Measurements from ENCODE around the gene HMCN2.

Gene HMCN2

GRCh38 chr9:130347931-130348330, 82.4 kb downstream of the HMCN2 start:
- no peak for DNase-seq

- DNase-seq: no peak
Measured at GRCh38 chr9:130348341-130348740, 82.8 kb downstream of the HMCN2 start.

GRCh38 chr9:130348881-130349280, 83.3 kb downstream of the HMCN2 start:
- no peak for DNase-seq

GRCh38 chr9:130349398-130349797, 83.8 kb downstream of the HMCN2 start:
- DNase-seq: no peak

GRCh38 chr9:130351343-130351742, 85.8 kb downstream of the HMCN2 start:
- no peak for DNase-seq

- no peak for DNase-seq
Measured at GRCh38 chr9:130352081-130352480, 86.5 kb downstream of the HMCN2 start.

GRCh38 chr9:130352586-130353285, 87.2 kb downstream of the HMCN2 start:
- no peak for DNase-seq

GRCh38 chr9:130354378-130354777, 88.8 kb downstream of the HMCN2 start:
- DNase-seq: no peak

GRCh38 chr9:130354806-130355205, 89.2 kb downstream of the HMCN2 start:
- no peak for DNase-seq

GRCh38 chr9:130356033-130356432, 90.5 kb downstream of the HMCN2 start:
- DNase-seq: no peak

- DNase-seq: no peak
Measured at GRCh38 chr9:130356877-130357584, 91.5 kb downstream of the HMCN2 start.

GRCh38 chr9:130358928-130359327, 93.4 kb downstream of the HMCN2 start:
- DNase-seq: no peak

GRCh38 chr9:130359819-130360218, 94.3 kb downstream of the HMCN2 start:
- no peak for DNase-seq

GRCh38 chr9:130360672-130361071, 95.1 kb downstream of the HMCN2 start:
- no peak for DNase-seq

GRCh38 chr9:130361873-130362362, 96.4 kb downstream of the HMCN2 start:
- no peak for DNase-seq

- no peak for DNase-seq
Measured at GRCh38 chr9:130362691-130363090, 97.1 kb downstream of the HMCN2 start.

- no peak for DNase-seq
Measured at GRCh38 chr9:130363755-130364404, 98.3 kb downstream of the HMCN2 start.

- DNase-seq: no peak
Measured at GRCh38 chr9:130364619-130365322, 99.2 kb downstream of the HMCN2 start.

- DNase-seq: no peak
Measured at GRCh38 chr9:130365323-130365721, 99.8 kb downstream of the HMCN2 start.

GRCh38 chr9:130366072-130366471, 100.5 kb downstream of the HMCN2 start:
- no peak for DNase-seq

- no peak for DNase-seq
Measured at GRCh38 chr9:130366888-130367550, 101.5 kb downstream of the HMCN2 start.

- DNase-seq: no peak
Measured at GRCh38 chr9:130368631-130369103, 103.1 kb downstream of the HMCN2 start.

GRCh38 chr9:130370226-130370625, 104.7 kb downstream of the HMCN2 start:
- DNase-seq: no peak

Data from SHP77 (cell line).